C4-2B (cell line): ENCODE measurements around the gene TRIM56.

ENCODE experiments used
- ZFX ChIP-seq: fragments of 450-650 bp; IDR thresholded peaks from 2 replicates; pipeline ENCODE4 v1.6.1; 2017
- TF ChIP-seq, protein P1 (sequence below): fragments of 450-650 bp; conservative IDR thresholded peaks from 2 replicates; pipeline ENCODE4 v1.5.1; 2017; ENCODE audit warnings: mild to moderate bottlenecking

DNA sequence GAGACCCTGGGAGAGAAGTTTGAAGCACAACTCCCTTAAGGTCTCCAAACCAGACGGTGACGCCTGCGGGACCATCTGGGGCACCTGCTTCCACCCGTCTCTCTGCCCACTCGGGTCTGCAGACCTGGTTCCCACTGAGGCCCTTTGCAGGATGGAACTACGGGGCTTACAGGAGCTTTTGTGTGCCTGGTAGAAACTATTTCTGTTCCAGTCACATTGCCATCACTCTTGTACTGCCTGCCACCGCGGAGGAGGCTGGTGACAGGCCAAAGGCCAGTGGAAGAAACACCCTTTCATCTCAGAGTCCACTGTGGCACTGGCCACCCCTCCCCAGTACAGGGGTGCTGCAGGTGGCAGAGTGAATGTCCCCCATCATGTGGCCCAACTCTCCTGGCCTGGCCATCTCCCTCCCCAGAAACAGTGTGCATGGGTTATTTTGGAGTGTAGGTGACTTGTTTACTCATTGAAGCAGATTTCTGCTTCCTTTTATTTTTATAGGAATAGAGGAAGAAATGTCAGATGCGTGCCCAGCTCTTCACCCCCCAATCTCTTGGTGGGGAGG lies 52.5 kb downstream of the TRIM56 start:
- TF ChIP-seq, protein P1, sequence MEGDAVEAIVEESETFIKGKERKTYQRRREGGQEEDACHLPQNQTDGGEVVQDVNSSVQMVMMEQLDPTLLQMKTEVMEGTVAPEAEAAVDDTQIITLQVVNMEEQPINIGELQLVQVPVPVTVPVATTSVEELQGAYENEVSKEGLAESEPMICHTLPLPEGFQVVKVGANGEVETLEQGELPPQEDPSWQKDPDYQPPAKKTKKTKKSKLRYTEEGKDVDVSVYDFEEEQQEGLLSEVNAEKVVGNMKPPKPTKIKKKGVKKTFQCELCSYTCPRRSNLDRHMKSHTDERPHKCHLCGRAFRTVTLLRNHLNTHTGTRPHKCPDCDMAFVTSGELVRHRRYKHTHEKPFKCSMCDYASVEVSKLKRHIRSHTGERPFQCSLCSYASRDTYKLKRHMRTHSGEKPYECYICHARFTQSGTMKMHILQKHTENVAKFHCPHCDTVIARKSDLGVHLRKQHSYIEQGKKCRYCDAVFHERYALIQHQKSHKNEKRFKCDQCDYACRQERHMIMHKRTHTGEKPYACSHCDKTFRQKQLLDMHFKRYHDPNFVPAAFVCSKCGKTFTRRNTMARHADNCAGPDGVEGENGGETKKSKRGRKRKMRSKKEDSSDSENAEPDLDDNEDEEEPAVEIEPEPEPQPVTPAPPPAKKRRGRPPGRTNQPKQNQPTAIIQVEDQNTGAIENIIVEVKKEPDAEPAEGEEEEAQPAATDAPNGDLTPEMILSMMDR = no peak
- TF ChIP-seq ZFX = no peak
